Measurements from ENCODE around the gene CHAD.

CHAD gene

GRCh38 chr17:50468304-50469207, at the start of gene CHAD:
TSS of gene CHAD (minus strand) at chr17:50468880. CDS start at chr17:50468813, 67 bp downstream.
- TF ChIP-seq CTCF (conservative IDR thresholded peaks at IDR 0.05; ENCODE audit: low read length), result no peak
- no peak for DNase-seq (ENCODE audit: low read depth)
- peak within 1 kb of the TSS; percentile 17 for H3K4me3 ChIP-seq (ENCODE audit: low read length)

GRCh38 chr17:50517504-50518383, 49.1 kb upstream of the CHAD start:
- H3K4me3 ChIP-seq (ENCODE audit: low read length), result no peak overlapping the region
- DNase-seq (ENCODE audit: low read depth), result no peak
- no peak for TF ChIP-seq CTCF (conservative IDR thresholded peaks at IDR 0.05; ENCODE audit: low read length)

GRCh38 chr17:50517011-50517410, 48.3 kb upstream of the CHAD start:
- no peak overlapping the region for H3K4me3 ChIP-seq (ENCODE audit: low read length)
- no peak for TF ChIP-seq CTCF (conservative IDR thresholded peaks at IDR 0.05; ENCODE audit: low read length)
- no peak for DNase-seq (ENCODE audit: low read depth)

GRCh38 chr17:50514936-50515702, 46.4 kb upstream of the CHAD start:
- no peak overlapping the region for H3K4me3 ChIP-seq (ENCODE audit: low read length)

GRCh38 chr17:50514388-50514787, 45.7 kb upstream of the CHAD start:
- TF ChIP-seq CTCF (conservative IDR thresholded peaks at IDR 0.05; ENCODE audit: low read length), result no peak
- no peak overlapping the region for H3K4me3 ChIP-seq (ENCODE audit: low read length)

More at GRCh38 chr17:50514936-50515702, 46.4 kb upstream of the CHAD start:
- no peak for TF ChIP-seq CTCF (conservative IDR thresholded peaks at IDR 0.05; ENCODE audit: low read length)
- peak; percentile 71 for DNase-seq (ENCODE audit: low read depth)

GRCh38 chr17:50513495-50513894, 44.8 kb upstream of the CHAD start:
- no peak overlapping the region for H3K4me3 ChIP-seq (ENCODE audit: low read length)
- TF ChIP-seq CTCF (conservative IDR thresholded peaks at IDR 0.05; ENCODE audit: low read length), result no peak
- no peak for DNase-seq (ENCODE audit: low read depth)

More at GRCh38 chr17:50514388-50514787, 45.7 kb upstream of the CHAD start:
- DNase-seq (ENCODE audit: low read depth), result no peak

Measured in AG10803 (cell line).